HG03457 (cell line): ENCODE measurements around the gene CHL1.

ENCODE experiments used
- ATAC-seq: cut with Tn5 transposase; IDR thresholded peaks from one replicate; pipeline ENCODE4 v1.9.1; 2021; ENCODE audit warnings: moderate number of reproducible peaks; ENCODE audit not compliant: unreplicated experiment

Gene CHL1

DNA sequence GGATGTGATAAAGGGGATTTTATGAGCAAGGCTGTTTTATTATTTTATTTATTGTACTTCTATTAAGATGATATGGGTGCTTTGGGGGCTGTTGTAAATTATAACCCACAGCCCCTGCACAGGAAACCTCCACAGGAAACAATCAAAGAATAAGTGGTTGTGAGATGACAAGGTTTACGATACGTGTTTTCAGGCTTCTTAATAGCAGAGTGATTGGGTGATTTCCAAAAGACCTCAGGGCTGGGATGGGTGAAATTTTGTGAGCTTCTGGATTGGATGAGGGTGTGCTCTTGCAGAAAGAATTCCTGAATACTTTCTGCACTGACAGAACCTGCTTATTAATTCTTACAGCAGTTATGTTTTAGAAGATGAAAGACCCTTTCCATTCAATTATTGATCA is 21.4 kb downstream of the CHL1 start:
- no peak for ATAC-seq

DNA sequence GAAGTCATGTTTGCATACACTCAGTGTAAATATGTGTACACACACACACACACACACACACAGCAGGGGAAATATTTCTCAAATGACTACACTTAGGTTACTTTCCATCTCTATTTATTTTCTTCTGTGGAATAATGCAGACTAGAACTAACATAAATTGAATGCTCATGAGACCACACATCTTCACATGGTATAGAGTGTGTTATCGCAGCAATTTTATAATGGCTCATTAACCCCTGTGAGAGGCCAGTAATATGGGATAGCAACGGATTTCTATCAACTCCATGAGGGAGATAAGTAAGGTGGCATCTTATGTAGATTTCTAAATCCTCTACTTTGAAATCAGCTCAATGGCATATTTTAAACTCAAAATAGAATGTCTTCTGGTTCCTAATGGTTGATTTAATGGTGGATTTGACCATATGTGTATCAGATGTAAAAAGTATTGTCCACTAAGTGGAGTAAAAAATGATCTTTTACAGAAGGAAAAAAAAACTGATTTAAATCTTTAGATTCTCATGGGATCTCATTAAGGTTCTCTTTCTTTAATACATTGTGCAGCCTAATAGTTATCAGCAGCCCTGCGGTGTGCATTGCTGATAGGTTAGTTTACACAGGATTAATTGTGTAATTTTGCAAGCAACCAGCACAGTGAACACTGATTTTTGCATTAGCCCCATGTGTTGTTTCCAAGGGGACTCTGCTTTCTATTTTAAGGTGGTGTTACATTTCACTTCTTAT is 32.0 kb downstream of the CHL1 start:
- ATAC-seq: no peak

DNA sequence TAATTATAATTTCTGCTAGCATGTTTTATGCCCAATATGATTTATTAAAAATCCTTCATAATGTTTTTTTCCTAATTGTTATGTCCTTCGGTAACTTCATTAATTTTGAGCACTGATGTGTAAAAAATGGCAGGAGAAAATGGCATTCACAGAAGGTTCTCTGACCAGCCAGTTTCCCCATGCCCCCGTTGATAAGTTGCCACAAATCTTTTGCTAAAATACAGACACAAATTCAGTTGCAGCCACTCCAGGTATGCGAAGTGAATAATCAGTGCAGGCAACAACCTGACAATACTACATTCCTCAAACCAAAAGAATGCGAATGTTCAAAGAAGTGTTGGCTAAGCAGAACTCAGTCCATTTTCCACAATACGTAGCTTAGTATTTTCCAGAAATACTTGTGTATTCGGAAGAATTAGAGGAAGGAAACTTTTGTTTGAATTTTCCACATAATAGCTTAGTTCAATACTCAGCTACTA is 32.7 kb downstream of the CHL1 start:
- ATAC-seq: no peak

DNA sequence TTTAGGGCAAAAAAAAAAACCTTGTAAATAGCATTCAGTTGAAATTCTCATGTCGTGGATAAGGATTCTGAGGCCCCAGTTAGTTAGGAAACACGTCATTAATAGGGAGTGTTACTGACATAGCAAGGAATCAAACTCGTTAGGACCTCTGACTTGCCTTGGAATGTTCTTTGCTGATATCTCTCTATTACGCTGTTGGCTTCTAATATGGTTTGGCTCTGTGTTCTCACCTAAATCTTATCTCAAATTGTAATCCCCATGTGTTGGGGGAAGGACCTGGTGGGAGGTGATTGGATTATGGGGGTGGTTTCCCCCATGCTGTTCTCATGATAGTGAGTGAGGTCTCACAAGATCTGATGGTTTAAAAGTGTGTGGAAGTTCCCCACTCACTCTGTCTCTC is 40.3 kb downstream of the CHL1 start:
- ATAC-seq: no peak

DNA sequence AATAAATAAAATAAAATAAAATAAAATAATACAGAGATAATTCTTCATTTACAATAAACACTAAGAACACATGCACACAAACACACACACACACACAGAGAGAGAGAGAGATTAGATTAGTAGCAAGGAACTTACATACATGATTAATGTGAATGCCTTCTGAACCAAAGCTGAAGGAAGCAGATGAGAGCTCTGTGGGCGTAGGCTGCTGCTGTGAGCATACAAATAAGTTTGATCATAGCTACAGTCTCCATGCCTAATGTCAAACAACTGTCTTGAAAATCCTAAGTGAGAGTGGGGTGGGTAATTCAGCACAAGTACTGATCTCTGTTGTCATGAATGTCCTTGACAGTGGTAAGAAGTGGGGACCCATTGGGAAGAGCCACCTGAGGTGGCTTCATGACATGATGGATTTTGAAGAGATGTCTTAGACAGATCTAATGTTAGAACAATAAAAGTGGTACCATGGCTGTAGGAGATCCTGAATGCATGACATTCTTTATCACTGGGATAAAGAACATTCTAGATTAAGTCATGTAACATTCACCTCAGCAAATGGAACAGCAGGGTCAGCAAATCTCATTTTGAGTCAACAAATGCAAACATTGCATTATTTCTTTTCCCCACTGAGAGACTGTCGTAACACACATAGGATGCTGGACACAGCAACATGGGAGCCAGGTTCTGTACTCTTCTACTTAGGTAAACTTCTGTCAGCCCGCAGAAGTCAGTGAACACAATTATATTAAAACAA is 46.2 kb downstream of the CHL1 start:
- ATAC-seq: no peak

DNA sequence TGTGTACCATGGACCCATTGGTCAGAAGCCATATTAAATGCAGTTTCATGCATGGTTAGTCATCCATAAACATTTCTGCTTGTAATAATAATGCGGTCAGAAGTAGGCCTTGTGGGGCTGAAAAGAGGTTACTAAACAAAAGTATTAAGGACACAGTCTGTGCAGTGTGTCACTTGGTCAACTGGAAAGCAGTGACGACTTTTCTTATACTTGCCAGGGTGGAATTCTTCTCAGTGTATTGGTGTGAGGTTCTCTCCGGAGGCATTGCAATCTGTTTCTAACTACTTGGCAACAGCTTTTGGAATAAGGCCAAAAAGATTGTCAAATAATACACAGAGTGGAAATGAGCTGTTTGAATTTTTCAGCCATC is 46.8 kb downstream of the CHL1 start:
- no peak for ATAC-seq

DNA sequence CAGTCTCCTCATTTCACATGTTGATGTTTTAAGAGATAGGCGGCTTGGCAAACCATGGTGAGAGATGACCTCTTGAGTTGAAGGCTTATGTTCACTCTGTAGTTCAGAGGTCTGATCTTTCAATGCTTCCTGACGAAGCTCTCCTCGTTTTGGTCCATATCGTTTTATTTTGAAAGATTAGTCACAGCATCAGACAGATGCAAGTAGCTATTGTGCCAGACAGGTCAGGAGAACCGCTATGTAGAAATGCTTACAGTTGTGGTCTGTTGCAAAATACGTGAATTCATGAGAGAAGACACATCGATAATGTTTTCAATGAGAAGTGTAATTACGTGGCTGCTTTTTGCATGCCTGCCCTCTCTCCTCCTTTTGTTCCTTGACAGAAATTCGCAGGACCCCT is 47.5 kb downstream of the CHL1 start:
- no peak for ATAC-seq

DNA sequence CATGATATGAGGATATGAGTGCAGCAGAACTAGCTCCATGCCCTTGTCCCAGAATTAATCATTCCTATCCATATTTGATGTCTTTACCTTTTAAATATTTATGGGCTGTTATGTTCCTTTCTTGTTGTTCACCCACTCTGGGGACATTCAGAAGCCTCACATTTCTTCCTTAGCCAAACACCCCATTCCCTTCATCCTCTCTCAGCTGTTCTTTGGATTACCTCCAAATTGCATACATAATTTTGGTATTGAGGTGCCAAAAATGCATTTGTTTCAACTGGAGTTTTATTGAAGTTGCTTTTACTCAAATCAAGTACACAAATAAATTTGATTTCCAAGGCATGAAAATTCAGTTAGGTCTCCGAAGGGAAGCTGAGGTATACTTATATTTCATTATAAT is 51.4 kb downstream of the CHL1 start:
- ATAC-seq: no peak

DNA sequence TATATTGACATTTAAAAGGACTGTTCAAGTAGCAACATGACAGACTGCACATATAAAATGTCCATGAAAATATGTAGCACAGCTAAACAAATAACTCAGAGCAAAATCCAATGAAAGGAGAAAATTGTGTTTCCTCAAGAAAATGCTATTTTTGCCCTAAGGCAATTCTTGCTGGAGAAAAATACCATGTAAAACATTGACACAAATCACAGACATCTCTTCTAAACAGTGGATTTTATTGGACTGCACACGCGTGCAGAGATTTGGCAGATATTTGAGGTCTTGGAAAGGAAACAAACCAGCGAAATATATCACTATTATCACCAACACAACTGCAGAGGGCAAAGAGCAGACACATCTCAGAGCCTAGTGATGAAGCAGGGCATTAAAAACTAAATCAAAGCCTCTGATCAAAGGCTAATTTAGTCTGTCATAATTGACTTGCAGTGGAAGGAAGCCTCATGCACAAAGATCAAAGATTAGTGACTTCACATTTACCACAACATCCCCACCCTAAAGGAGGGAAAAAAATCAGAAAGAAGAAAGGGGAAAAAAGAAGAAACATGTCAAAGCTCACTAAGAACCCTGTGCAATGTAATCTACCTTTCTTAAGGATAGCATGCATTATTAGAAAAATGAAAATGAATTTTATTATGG is 52.4 kb downstream of the CHL1 start:
- ATAC-seq: no peak

DNA sequence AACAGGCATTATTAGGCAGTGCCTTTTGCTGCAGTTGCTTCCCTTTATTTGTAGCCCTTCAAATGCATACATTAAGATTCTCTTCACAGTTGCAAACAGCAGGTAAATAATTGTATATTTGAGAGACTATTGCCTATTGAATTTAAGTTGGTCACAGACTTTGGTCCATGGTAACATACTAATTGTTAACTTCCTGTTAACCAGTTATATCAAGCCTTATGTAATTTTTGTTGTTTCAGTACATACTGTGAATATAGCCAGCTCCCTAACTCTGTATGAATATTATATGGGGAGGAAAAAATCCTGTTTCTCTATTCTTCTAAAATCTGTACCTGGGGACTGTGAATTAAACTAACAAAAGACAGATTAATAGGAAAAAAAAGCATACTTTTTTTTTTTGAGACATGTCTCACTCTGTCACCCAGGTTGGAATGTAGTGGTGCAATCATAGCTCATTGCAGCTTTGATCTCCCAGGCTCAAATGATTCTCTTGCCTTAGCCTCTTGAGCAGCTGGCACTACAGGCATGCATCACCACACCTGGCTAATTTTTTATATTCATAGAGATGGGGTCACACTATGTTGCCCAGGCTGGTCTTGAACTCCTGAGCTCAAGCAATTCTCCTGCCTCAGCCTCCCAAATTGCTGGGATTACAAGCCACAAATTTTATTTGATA is 53.2 kb downstream of the CHL1 start:
- ATAC-seq: no peak

DNA sequence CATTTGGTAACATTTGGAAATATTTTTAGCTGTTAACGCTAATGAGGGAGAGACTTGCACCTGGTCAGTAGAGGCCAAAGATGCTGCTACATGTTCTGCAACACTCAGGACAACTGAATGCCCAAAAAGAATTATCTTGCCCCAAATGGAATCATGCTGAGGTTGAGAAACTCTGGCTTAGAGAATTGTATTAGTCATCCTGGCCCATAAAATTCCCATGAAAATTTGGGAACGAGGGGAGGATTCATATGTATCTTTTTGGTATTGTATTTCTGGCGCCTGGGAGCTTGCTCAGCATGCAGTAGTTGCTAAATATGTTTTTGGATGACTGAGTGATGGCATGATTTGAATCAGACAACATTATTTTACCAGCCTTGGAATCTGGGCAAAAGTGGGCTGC is 59.9 kb downstream of the CHL1 start:
- ATAC-seq: no peak

DNA sequence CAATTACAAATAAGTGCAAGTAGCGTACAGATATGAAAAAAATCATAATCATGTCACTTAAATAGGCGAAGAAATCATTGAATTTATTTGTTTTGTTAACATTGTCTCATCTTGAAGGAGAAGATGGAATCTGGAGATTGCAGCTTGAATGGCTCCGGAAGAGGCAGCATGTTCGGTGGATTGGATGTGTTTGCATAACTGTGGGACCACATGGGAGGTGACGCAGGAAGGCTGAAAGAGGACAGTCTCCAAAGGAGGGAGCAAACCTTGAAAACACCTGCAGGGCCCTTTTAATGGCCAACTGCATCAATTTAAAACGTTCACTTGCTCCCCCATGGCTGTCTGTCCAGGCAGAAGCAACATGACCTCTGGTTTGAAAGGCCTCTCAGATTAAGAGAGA is 61.3 kb downstream of the CHL1 start:
- no peak for ATAC-seq

DNA sequence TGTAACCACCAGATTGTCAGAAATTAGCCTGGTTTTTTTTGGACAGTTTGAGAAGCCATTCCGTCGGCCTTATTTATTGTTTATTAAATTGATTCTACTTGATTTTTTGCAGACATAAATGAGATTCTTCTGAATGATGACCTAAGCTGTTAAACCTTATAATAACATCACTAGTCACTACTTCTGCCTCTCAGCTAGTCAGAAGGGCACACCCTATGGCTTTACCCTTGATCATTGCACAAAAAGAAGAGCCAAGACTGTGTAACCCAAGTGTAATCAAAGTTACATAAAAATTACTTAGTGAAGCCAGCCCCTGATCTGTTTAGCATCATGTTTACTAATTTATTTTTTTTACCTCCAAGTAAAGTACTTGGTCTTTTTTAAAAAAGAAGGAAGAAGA is 64.3 kb downstream of the CHL1 start:
- no peak for ATAC-seq

DNA sequence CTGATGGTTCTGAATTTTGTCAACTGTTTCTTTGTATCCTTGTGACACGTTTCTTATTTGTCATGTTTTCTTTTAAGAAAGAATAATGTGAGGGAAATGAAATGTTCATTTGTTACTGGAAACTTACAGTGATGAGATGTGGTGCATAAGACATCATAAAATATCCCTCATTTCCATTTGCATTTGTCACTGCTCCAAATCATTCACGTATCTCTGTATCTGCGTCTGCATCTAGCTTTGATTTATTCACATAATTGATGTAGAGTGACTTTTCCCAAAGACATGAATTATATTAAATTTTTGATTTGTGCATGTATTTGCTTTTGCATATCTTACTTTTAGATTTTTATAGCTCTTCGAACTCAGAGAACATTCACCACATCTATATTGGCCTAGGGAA is 66.8 kb downstream of the CHL1 start:
- ATAC-seq: no peak

DNA sequence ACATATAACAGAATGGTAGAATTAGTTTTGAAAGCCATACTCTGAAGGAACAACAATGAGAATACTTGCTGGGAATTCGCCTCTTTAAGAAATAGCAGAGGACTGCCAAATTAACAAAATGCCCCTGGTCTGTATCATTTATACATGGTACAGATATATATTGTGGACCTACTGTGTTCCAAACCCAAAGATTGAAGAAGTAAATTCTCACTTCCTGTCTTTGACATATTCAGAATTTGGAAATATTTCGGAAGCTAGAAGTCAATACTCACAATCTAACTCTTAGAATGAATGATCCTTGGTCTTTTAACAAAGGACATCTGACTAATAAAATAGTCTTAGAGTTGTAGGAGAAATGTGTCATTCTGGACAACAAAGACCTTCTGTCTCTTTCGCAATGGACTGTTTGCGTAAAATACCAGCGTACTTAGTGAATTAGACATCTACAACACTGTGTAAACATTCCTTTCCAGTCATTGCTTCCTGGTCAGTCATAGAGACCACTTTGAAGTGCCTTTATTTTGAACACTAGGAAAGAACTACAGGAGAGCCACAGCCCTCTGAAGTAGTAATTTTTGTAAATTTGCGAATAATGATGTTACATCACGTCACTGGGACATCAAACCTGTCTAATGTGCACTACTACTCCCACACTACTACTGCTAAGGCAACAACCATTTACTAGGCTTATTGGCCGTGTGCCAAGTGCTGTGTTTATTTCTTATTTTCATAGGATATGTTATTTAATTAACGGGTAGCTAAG is 68.0 kb downstream of the CHL1 start:
- ATAC-seq: no peak

DNA sequence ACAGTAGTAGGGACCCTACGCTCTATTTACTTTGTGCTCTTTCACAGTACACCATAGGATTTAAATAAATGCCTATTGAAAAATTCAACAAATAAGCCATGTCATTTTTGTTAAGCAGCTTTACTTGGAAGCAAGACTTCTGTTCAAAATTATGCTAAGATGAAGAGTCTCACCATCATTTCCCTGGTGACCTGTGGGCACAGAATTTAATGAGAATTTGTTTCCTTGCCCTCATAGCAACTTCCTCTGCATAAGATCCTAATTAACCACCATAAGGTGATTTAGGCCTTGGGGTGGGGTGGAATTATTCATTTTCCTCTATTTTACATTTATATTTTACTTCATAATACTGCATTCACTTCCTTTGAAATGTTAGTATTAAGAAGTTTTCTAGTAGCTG is 70.5 kb downstream of the CHL1 start:
- no peak for ATAC-seq

DNA sequence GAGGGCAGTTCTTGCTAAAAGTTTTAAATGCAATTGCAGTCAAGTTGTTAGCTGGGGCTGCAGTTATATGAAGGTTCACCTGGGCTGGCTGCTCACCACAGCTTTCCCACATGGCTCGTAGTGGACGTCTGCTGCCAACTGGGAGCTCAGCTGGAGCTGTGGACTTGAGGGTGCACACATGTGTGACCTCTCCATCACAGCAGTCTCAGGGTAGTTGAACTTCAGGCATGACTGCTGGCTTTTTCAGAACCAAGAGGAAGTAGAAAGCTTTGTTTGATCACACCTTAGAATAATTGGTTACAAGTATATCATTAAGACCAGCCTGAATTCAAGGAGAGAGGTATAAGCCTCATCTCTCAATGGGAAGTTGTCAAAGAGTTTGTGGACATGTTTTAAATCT is 74.1 kb downstream of the CHL1 start:
- no peak for ATAC-seq

DNA sequence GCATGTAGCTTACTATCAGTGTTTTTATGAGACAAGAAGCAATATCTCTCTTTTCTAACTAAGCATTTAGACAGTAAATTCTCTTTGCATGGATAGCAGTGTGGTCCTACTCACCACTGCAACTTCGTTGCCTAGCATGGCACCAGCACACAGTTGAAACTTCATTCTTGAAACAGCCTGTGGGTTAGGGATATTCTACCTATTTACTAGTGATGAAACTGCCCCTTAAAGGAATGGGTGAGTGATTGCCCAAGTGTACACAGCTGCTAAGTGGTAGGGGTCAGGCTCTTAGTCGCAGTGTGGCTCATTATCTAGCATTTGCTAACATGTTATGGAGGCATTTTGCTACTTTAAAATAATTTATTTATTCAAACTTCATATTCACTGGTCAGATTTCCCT is 78.4 kb downstream of the CHL1 start:
- no peak for ATAC-seq

DNA sequence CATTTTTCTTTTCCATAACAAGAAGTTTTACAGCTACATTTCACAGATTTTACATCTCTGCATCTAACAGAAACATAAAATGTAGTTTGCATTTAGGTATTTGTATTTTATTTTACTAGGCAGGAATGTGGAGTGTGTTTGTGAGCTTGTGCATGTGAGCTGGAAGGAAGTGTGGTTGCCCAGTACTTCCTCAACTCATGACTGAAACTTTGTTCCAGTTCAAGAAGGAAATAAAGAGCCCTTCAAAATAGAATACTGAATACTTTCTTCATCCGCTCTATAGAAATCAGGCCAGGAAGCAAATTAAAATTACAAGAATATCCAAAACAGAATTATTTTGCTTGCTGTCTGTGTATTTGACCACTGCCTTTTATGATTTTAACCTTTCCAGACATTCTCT is 81.3 kb downstream of the CHL1 start:
- ATAC-seq: no peak

DNA sequence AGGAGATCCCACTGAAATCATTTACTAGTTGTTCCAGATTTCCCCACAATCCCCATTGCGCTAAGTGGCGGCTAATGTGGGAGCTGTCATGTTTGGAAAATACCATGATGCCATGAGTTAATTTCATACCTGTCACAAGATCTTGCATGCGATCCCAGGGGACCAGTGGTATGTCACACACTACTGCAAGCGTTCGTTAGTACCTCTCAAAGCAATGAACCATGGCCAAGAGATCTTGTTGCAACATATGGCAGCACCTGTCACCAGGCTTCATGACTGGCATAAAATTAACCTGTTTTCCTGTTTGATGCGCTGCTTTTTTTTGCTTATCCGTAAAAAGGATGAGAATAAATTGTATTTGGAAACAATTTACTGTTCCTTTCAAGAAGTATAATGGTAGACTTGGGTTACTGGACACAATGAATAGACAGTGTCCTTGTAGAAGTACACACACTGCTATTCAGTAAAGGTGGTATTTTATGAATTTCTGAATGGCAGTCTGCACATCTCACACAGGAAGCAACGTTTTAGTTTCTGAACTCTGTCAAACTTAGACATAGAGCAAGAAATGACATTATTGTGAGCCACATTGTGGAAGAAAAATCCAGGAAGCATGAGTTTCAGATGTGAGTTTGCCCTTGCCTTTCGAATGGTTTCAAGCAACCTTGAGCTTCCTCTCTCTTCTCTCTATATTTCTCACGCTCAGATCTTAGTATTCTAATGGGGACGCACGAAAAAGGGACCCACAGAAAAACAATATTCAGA is 81.9 kb downstream of the CHL1 start:
- peak; percentile 62 for ATAC-seq
